Raji (cell line): ENCODE data around the gene POLR1C.

Experiments used
- POLR2A ChIP-seq: IDR thresholded peaks from 2 replicates; pipeline ENCODE4 v1.6.1; 2011; ENCODE audit warnings: low read depth, low read length, control low read depth; ENCODE audit not compliant: insufficient read depth

The POLR1C gene

GRCh38 chr6:43504756-43505593 lies 11.9 kb upstream of the POLR1C start:
- no peak for TF ChIP-seq POLR2A

GRCh38 chr6:43505718-43506117 lies 11.2 kb upstream of the POLR1C start:
- TF ChIP-seq POLR2A: no peak

DNA sequence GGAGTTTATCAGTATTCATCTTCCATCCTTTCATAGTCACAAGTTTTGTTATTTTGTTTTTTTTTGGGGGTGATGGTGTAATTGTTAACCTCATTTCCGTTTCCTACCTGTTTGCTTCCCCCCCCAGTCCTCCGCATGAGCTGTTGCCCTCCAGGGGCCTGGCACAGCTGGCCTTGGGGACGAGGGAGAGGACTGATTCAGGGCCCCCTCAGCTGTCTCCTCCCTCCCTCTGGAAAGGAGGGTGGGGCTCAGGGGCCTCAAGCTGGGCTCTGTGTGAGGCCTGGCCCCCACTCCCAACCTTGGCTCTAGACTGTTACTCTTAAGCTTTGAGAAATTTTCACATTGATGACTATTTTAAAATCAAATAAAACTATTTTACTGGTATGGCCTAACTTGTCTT lies 10.7 kb upstream of the POLR1C start:
- TF ChIP-seq POLR2A: no peak

GRCh38 chr6:43506667-43507471 lies 10.0 kb upstream of the POLR1C start:
- no peak for TF ChIP-seq POLR2A

GRCh38 chr6:43508481-43509141 lies 8.3 kb upstream of the POLR1C start:
- TF ChIP-seq POLR2A: no peak

- no peak for TF ChIP-seq POLR2A
Observed at GRCh38 chr6:43509142-43509983, 7.5 kb upstream of the POLR1C start.

DNA sequence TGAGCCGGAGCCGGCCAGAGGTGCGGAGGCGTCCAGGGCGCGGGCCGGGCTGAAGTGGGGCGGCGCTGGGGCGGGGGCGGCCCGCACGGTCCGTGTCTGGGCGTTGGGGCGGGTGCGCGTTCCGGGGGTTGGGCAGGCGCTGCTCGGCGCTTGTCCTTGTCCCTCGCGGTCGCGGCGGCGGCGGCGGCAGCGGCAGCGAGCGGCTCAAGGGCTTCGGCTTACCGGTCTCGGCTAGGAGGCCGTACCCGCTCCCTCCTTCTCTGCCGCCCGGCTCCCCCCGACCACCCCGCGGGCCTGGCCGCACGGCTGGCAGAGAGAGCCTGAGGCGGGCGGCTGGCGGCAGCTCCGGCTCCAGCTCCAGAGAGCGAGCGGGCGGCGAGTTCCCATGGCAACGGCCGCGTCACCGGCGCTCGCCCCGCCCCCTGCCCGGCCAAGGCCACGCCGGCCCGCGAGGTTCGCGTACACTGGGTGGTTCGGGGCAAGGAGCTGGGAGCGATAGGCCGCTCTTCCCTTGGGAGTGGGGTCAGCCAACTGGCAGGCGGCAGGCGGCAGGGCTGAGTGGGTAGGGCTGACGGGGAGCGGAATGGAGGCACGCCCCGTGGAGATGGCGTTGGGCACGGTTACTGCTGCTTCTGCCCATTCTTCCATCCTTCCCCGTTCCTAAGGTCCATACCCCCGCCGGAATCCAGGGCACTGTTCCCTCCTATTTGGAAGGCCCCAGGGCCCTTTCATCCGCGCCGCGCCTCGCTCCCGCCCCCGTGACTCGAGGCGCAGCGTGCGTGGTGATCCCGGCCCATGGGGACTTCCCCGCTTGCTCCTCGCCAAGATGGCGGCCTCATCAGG lies 6.7 kb upstream of the POLR1C start, which contains the start of gene LRRC73:
TSS of gene LRRC73 (minus strand) at position 363 of the 843 bp plus-strand sequence. CDS start 561 bp downstream, outside the sequence.
- no peak for TF ChIP-seq POLR2A

DNA sequence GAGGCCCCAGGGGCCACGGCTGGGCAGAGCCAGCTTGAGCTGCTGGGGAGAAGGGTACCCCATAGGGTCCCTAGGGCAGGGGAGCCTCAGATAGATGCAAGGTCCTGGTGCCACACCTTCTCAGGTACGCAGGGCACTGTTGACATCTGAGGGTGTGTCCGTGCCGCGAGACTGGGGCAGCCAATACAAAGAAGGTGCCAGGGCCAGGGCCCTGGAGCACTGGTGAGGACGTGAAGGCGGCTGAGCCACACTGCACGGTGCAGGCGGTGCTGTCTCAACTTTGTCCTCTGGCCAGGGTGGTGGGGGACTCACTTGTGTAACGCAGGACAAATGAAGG lies 6.1 kb upstream of the POLR1C start:
- TF ChIP-seq POLR2A: no peak

DNA sequence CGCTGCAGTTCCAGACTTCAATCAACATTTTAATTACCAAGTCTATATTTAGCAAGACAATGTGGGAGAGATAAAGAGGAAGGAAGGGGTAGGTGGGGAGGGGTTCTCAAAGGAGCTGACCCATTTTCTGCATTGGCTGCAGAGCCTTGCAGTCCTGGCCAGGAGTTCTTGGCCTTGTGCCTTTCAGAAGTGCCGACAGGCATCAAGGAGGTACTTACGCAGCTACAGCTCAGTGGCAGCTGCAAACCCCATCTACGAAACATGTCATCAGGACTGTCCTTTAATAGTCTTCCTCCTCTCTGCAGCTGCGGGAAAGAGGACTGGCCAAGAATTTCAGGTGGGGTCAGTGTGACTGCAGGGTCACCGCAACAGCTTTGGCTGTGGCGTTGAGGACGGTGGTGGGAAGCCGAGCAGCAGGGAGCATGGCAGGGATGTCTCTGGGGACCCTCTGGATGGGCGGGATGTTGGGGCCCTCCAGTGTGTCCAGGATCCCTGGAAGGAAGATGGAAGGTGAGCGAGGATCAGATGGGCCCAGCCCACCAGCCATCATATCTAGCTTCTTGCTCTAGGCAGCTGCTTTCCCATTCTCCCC lies 5.0 kb upstream of the POLR1C start:
- TF ChIP-seq POLR2A: no peak

GRCh38 chr6:43515808-43516207 lies 1.1 kb upstream of the POLR1C start:
- TF ChIP-seq POLR2A: no peak

DNA sequence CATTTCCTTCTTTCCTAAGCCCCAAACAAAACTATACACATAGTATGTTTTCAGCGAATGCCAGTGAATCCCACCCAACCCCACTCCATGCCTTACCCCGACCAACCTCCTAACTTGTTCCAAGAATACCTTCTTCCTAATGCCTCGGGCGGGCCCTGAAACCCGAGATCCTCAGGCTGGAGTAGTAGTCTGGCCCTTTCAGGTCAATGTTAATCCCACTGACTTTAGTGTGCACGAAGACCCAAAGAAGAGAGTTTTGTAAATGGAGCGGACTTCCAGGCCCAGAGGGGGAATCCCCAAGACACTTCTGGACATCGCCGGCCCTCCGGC lies 557 bp upstream of the POLR1C start:
- no peak for TF ChIP-seq POLR2A

- TF ChIP-seq POLR2A: no peak
Observed at GRCh38 chr6:43517505-43518357, 842 bp downstream of the POLR1C start.

DNA sequence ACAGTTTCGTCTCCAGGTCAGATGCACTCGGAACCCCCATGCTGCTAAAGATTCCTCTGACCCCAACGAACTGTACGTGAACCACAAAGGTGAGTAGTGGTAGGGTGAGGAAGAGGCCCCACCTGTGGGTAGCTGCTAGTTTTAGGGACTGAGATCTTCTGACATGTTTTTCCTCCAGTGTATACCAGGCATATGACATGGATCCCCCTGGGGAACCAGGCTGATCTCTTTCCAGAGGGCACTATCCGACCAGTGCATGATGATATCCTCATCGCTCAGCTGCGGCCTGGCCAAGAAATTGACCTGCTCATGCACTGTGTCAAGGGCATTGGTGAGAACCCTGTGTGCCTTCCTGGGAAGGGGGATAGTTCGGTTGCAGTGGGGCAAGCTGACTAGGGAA lies 3.2 kb downstream of the POLR1C start:
- TF ChIP-seq POLR2A: no peak
